HL-60/S4 treated with retinoic acid at 250 ng/mL for 4 days and 3 days (cell line): Measurements from ENCODE around the gene CYFIP1.

Source experiments
- in situ Hi-C: fragments of 300-500 bp; cut with MboI; formaldehyde crosslinking; loops from 2 replicates; pipeline ENCODE4 v1.7.0; 2022; ENCODE audit warnings: low sequenced_read_pairs

The CYFIP1 gene

DNA sequence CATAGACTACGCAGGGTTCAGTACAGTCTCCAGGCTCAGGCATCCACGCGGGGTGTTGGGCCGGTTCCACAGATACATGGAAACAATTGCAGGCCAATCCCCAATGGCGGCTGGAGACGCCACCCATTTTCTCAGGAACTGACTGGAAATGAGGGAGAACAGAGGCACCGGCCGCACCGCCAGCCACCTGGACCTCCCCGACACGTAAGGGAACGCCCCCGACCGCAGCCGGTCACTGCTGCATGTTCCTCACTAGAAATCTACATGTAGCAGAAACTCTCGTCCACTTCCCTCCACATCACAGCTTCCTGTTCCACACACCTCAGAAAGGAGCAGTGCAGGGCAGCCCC, 29.2 kb downstream of the CYFIP1 start:
- in situ Hi-C loops, result no loop called here

DNA sequence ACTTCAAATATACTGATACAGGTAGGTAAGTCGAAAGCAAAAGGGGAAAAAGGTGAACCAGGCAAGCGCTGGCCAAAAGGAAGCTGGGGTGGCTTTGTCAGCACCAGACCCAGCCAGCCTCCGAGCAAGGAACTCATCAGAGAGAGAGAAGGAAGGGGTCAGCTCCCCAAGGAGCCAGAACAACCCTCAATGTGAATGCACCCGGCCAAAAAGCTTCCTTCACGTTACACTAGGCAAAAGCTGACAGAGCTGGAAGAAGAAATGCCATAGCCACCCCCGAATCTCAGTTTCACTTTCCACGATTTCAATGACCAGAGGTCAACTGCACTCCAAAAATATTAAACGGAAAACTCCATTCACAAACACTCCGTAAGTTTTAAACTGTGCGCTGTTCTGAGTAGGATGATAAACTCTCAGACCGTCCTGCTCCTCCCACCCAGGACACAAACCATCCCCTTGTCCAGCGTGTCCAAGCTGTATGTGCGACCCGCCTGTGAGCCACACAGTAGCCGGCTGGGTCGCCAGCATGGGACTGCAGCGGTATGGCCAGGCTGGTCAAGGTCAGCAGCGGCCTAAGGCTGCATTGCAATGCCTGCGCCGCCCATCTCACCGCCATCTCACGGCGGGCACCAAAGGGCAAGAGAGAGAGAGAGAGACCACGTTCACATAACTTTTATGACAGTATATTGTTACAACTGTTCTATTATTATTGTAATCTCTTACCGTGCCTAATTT, 29.7 kb downstream of the CYFIP1 start:
- in situ Hi-C loops, result no loop called here

DNA sequence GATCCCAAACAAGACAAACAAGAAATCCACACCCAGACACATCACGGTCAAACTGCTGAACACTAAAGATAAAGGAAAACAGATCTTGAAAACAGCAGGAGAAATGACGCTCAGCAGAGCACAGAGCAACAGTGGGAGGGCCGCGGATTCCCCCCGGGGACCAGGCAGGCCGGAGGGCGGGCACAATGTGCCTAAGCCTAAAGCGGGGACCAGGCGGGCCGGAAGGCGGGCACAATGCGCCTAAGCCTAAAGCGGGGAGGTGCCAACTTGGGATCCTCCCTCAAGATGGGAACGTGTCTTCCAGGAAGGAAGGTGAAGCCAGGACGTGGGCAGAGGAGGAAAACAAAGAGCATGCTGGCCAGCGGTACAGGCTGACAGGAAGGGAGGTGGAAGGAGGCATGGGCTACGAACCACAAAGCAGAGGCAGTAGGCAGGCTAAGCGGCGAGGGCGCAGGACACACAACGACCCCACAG, 31.1 kb downstream of the CYFIP1 start:
- in situ Hi-C loops, result no loop called here

DNA sequence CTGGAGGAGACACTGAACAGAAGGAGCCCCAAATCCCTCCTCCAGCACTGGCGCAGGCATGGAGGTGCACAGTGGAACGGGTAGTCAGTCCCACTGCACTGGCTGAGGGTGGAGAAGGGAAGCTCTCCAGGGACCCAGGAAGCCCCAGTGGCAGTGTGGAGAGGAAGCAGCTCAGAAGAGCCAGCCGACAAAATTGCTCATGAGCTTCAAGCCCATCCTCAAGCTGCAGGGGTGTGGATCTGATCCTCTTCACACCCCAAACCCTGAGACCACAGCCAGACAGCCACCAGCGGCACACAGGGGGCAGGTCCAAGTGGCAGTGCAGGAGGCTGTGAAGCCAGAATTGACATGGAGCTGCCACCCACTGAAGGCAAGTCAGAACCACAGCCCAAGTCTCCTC, 32.1 kb downstream of the CYFIP1 start:
- in situ Hi-C loops, result no loop called here

DNA sequence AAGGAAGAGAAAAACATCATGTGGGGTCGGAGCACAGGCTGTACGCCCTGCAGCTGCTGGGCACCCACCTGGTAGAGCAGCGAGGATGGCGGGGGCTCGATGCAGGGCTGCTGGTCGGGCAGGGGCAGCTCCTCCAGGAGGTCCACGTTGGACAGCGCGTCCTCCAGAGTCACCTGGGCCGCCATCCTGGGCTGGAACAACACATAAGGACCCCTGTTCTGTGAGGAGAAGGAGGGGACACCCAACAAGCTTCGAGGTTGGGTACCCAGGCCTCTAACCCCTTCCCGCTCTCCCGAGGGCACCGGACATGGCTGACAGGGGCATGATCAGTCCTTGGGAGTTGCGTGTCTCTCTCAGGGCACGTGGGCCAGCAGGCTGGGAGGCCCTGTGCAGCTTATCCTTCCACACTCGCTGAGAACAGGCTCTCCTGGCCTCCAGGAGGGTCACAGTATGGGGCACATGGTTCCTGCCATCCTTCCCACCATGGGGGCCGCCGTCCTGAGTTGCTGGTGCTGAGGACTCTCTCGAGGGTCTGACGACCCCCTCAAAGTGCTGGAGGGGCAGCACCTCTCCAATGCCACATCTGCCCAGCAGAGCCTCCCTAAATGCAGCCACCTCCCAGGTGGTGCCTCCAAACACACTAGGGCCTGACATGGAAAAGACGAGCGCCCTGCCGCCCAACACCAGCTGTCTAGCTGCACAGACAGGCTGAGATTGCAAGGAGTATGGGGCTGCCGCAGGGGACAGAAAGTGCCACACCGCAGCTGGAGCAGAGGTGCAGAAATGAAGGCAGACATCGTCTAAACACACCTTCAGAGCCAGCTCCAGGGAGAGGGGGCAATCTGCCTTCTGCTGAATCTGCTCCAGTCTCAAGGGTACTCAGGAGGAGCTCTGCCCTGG, 32.8 kb downstream of the CYFIP1 start:
- in situ Hi-C loops, result no loop called here

DNA sequence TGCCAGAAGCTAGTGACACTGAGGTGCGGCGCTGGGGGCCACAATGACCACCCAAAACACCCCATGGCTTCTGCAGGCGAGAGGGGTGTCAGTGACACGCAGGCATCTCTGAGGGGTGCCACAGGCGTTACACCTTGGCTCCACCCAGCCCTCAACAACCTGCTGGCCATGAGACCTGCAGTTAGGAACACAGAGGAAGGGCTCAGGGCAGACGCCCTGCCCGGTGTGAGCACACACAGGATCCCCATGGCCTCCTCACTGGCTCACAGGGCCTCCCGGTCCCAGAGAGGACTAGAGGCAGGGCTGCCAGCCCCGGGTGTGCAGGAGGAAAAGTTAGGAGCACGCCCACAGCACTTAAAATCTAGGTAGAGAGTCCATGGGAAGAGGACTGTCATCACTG, 35.1 kb downstream of the CYFIP1 start:
- in situ Hi-C loops, result no loop called here

DNA sequence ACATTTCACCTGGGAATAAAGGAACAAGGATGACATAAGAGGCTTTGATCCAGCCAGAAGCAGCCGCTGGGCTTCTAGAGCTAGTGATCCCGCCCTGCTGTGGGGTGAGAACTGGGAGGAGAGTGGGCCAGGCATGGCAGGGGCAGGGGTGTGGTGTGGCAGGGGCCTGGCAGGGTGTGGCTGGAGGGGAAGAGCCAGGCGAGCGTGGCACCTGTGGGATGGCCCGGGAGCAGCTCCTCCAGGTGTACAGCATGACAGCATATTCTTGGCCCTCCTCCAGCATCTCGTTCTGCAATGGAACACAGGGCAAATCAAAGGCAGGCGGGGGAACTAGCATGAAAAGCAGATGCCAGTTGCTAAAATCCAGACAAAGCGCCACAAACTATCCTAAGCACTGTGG, 35.5 kb downstream of the CYFIP1 start:
- in situ Hi-C loops, result no loop called here

DNA sequence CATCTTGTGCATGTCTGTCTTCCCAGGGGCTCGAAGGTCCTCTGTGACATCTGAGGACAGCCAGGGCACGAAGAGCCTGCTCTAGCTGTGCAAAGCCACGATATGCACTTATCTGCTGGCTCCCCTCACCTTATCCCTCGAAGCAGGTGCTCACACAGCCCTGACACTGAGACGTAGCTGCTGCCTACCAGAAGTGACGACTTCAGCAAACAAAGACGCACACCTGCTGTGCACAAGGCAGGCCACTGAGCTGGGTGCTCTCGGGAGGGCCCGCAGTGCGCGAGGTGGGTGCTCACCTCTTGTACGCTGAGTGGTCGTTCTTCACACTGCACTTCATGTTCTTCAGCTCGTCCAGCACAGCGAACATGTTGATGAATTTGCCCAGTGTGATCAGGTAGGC, 37.3 kb downstream of the CYFIP1 start:
- in situ Hi-C loops, result no loop called here

DNA sequence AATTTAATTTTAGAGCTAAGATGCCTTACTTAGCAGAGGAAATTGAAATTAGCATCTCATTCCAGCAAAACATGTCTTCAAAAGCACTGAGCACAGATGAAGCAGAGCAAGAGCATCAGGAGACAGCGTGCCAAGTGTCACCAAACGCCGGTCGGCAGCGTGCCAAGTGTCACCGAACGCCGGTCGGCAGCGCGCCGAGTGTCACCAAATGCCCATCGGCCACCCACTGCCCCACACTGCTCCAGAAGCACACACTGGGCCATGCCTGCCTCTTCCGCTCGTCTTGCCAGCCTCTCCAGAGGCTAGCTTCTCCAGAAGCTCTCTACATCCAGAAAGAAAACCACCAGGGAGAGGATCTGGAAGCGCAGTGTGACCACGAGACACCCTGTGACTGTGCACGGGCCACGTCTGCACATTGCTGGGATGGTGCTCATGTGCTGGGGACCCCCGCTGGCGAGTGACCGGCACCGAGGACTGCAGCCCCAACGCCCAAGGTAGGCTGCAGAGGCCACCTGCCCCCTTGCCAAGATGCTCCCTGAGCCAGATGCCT, 37.8 kb downstream of the CYFIP1 start:
- in situ Hi-C loops, result no loop called here

DNA sequence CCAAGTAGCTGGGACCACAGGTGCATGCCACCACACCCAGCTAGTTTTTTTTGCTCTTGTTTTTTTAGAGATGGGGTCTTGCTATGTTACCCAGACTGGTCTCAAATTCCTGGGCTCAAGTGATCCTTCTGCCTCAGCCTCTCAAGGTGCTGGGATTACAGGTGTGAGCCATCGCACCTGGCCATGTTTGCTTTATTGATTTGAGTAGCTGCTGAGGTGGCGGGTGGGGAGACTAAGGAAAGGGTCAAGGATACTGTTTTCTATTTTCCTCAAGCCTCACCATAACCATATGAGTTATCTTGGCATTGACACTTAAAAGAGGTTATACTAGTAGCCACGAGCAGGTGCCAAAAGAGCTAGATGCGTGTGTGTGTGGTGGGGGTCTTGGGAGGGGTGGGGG, 39.0 kb downstream of the CYFIP1 start:
- in situ Hi-C loops, result no loop called here

DNA sequence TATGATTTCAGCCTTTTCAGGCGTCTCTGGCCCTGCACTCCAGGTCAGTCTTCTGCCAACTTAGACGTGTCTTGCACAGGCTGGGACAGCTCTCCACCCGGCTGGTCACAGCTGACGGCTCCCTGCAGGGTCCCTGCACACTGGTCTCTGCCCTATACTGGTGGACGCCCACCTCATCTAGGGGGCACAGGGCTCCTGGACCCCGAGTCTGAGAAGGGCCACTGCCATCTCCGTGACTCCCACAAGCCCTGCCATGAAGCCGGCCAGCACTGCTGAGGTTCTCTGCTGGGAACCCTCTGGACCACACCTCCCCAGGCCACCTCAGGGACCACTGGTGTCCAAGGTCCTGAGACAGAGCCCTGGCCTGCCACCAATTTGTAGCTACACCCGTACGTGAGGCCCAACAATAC, 40.5 kb downstream of the CYFIP1 start:
- in situ Hi-C loops, result loop anchor here (10.0 kb wide), 1 partner anchor 55 kb away; no protein-coding TSS in a partner anchor

DNA sequence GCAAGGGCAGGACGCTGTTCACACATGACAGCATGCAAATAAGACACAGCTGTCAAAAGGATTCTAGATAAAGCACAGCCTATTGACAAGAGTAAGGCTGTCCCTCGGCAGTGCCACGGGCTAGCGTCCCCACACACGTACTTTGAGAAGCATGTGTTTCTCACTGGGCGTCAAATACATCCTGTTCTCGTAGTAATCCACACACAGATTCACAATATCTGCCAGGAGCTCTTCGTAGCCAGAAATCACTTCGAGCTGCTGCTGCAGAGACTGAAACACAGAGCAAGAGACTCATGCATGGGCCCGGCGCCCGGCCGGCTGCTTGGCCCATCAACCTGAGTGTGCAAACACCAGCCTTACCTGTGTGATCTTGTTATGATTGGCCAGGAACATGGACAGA, 41.1 kb downstream of the CYFIP1 start:
- in situ Hi-C loops, result loop anchor here (10.0 kb wide), 1 partner anchor 56 kb away; no protein-coding TSS in a partner anchor

DNA sequence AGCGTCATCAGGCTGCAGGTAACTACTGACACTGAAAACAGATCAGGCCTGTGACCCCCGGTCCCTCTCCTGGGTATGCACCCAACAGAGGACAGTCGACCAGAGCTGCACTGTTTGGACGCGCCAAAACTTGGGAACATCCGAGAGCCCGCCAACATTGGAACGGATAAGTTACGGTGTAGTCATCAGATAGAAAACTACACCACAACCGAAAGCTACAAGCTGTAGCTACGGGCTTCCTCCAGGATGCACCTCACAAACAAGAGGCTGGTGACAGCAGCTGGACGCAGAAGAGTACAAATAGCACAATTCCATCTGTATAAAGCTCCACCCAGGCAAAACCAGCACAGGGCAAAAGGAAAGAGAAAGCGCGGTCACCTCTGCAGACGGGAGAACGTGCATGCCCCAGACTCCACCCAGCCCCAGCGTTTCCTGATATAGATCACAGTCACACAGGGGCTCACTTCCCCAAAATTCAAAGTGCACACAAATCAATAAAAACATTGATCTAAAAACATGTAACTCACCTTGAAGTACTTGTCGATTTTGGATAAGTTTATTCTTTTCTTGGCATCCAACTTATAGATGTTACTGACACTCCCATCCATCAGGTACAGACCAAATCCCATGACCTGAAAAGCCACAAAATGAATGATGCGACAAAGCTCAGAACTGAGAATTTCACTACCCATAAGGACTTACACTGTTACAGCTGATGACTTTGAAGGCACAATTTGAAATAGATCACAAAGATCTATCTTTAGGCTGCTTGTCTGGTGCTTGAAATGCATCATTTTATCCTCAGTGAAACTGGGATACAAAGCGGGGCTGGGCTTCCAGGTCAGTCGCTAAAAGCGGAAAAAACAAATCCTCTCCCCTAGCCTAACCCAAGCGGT, 43.3 kb downstream of the CYFIP1 start:
- in situ Hi-C loops, result loop anchor here (10.0 kb wide), 1 partner anchor 58 kb away; no protein-coding TSS in a partner anchor

DNA sequence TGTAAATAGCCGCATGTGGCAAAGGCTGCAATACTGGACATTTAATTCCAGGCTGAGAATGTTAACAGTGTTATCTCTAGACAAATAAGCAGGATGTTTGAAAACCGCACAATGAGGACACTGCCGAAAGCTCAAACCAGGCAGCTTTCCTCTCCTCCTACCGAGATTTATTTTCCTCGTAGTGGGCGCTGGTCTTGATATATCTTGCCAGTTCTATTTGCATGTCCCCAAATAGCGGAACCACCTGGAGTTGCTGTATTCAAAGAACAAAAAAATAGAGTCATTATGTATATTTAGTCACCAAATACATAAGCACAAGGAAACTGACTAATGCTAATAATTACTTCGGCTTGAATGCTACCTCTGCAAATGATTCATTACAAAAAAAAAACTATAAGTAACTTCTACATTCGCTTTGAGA, 46.5 kb downstream of the CYFIP1 start:
- in situ Hi-C loops, result loop anchor here (10.0 kb wide), 1 partner anchor 61 kb away; no protein-coding TSS in a partner anchor

DNA sequence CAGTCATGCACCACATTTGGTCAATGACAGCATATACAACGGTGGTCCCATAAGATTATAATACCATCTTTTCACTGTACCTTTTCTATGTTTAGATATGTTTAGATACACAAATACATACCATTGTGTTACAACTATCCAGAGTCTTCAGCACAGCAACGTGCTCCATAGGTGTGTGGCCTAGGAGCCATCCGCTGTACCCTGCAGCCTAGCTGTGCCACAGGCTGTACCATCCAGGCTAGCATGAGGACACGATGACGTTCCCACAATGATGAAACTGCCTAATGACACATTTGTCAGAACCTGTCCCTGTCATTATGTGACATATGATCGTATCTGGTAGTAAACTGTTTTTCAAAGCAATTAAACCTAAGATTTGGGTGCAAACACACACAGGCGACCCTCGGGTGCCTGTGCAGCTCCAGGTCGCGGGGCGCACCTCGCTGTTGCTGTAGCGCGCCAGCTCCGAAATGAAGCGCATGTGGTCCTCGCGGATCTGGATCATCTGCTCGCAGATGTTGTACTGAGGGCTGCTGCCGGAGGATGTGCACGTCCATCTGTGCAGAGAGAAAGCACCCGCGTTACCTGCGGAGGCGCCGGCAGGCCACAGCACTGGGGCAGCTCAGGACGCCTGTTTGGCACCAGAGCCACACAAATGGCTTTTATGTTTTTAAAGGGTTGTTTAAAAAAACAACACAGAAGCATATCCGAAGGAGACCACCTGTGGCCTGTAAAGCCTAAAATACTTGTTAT, 48.2 kb downstream of the CYFIP1 start:
- in situ Hi-C loops, result loop anchor here (10.0 kb wide), 1 partner anchor 63 kb away; no protein-coding TSS in a partner anchor

DNA sequence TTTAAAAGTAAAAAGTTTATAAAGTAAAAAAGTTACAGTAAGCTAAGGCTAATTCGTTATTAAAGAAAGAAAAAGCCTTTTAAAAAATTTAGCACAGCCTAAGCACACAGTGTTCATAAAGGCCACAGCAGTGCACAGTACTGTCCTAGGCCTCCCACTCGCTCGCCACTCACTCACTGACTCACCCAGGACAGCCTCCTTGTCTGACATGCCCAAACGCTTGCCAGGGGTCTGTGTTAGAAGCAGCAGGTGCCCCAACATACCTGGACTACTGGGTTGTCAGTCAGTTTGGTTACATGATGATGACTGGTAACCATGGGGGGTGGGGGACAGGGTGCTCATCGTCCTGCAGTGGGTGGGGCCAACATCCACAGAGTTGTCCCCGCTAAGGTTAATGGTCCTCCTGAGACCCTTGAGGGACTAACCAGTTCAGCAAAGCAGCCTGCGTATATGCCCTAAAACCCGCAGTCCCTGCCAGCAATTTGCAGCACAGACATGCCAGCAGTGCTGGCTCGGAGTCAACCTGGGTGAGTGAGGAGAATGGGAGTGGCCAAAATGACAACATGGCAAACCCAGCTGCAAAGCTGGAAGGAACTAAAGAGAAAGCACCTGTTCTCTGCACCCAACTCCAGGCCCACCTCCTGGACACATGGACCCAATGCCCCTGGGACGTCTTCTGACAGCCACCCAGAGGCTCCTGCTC, 49.2 kb downstream of the CYFIP1 start:
- in situ Hi-C loops, result loop anchor here (10.0 kb wide), 1 partner anchor 64 kb away; no protein-coding TSS in a partner anchor

DNA sequence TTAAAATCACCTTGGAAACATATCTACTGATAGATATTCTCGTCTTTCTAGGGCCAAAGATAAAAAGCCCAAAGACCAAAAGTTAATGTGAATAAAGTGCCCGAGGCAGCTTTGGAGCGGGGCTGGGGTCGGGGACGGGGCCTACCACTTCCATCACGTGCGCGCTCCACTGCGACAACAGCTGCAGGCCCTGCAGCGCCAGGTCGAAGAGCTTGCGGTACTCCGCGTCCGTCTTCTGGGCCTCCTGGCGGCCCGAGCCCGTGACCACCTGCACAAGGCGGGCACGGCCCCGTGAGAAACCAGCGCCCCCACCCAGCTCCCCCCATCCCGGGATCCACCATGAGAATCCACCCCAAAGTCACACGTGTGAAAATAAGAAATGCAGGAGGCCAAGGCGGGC, 52.4 kb downstream of the CYFIP1 start:
- in situ Hi-C loops, result loop anchor here (10.0 kb wide), 1 partner anchor 63 kb away; no protein-coding TSS in a partner anchor

DNA sequence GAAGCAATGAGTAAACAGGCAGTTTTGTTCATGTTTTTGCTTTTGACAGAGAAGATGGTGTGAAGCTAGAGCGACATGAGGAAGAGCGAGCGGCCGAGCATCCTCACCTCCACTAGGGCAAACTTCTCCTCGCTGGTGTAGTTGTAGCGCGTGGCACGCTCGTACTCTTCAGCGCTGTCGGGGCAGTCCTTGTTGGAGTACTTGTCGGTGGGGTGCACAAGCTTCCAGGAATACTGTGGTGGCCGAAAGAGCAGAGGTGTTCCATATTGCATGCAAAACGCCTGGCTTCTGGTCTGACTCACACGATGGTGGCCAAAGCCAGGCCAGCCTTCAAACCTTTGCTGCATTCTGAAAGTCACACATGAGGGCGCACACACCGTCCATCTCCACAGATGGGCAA, 54.3 kb downstream of the CYFIP1 start:
- in situ Hi-C loops, result loop anchor here (10.0 kb wide), 1 partner anchor 61 kb away; no protein-coding TSS in a partner anchor

DNA sequence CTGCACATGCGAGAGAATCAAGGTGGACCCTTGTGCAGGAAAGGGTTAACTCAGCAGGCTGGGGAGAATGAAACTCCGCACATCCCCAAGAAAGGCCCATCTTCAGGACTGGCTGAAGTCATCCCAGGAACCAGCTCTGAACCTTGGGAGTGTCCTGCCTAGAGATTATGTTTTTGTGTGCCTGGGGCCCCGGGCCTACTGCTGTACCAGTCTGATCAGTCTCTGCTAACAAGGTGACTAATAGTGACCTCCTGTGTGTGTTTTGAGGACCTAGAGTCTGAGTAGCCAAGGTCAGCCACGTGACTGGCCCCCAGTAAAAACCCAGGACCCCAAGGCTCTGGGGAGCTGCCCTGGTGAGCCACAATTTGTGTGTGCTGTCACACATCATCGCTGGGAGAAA, 58.2 kb downstream of the CYFIP1 start:
- in situ Hi-C loops, result loop anchor here (10.0 kb wide), 1 partner anchor 57 kb away; no protein-coding TSS in a partner anchor
